Epithelial cell of esophagus (primary cell): ENCODE data around the gene DDRGK1.
"Not testable (repeated sequence)": the region's sequence is repeated elsewhere in the genome, so short reads cannot be mapped to it uniquely, and the experiment has no call there.

ENCODE experiments used
- DNase-seq: peaks from one replicate; pipeline ENCODE4 v3.0.0; 2010; ENCODE audit warnings: low read depth
- H3K4me3 ChIP-seq: 2 replicates; pipeline ENCODE4 v1.5.1; 2011; ENCODE audit warnings: mild to moderate bottlenecking, low read length, control low read depth
- CTCF ChIP-seq: IDR thresholded peaks from 2 replicates; pipeline ENCODE4 v1.5.1; 2011; ENCODE audit warnings: low read depth, mild to moderate bottlenecking, low read length, control low read depth, inconsistent platforms; ENCODE audit not compliant: insufficient read depth; ENCODE audit errors: missing control alignments

DDRGK1 gene

GRCh38 chr20:3162080-3162611 is 42.3 kb downstream of the DDRGK1 start:
- no peak for TF ChIP-seq CTCF
- DNase-seq: no peak
- H3K4me3 ChIP-seq: no peak overlapping the region

- no peak for DNase-seq
- H3K4me3 ChIP-seq: no peak overlapping the region
- no peak for TF ChIP-seq CTCF
These were observed 43.0 kb downstream of the DDRGK1 start for GRCh38 chr20:3161316-3162079.

GRCh38 chr20:3160418-3160817 is 44.1 kb downstream of the DDRGK1 start:
- no peak for TF ChIP-seq CTCF
- no peak for DNase-seq
- H3K4me3 ChIP-seq: peak overlapping the region; percentile 90

GRCh38 chr20:3158968-3159431 is 45.5 kb downstream of the DDRGK1 start:
- DNase-seq: peak; percentile 15
- no peak for TF ChIP-seq CTCF
- peak overlapping the region; percentile 90 for H3K4me3 ChIP-seq

GRCh38 chr20:3157817-3158216 is 46.7 kb downstream of the DDRGK1 start:
- no peak for TF ChIP-seq CTCF
- peak overlapping the region; percentile 90 for H3K4me3 ChIP-seq

GRCh38 chr20:3156811-3157619 is 47.5 kb downstream of the DDRGK1 start:
- DNase-seq: peak; percentile 36
- H3K4me3 ChIP-seq: no peak overlapping the region
- TF ChIP-seq CTCF: no peak

More at GRCh38 chr20:3157817-3158216, 46.7 kb downstream of the DDRGK1 start:
- DNase-seq: no peak

GRCh38 chr20:3152057-3152644 is 52.3 kb downstream of the DDRGK1 start:
- not testable (repeated sequence) for H3K4me3 ChIP-seq, DNase-seq
